Mesendoderm (in vitro differentiated cells): ENCODE data around the gene RAB3D.
"Not testable (repeated sequence)": the region's sequence is repeated elsewhere in the genome, so short reads cannot be mapped to it uniquely, and the experiment has no call there.

ENCODE experiments used
- DNase-seq: peaks from one replicate; pipeline ENCODE4 v3.0.0; 2013
- H2AK5ac ChIP-seq: 2 replicates; pipeline ENCODE4 v1.6.1; 2013; ENCODE audit warnings: low read length, inconsistent platforms
- H2BK120ac ChIP-seq: 2 replicates; pipeline ENCODE4 v1.6.1; 2013; ENCODE audit warnings: low read depth, mild to moderate bottlenecking, low read length, moderate library complexity, mixed read lengths
- H2BK15ac ChIP-seq: replicated peaks from 2 replicates; pipeline ENCODE4 v1.6.1; 2013; ENCODE audit warnings: low read depth, mild to moderate bottlenecking, moderate library complexity
- H2BK5ac ChIP-seq: 2 replicates; pipeline ENCODE4 v1.6.1; 2013; ENCODE audit warnings: low read length, inconsistent platforms
- H3K18ac ChIP-seq: 2 replicates; pipeline ENCODE4 v1.6.1; 2013; ENCODE audit warnings: mild to moderate bottlenecking, low read length, mixed read lengths
- H3K23ac ChIP-seq: one replicate; pipeline ENCODE4 v1.6.1; 2013; ENCODE audit warnings: low read length
- H3K27ac ChIP-seq: 2 replicates; pipeline ENCODE4 v1.5.1; 2013; ENCODE audit warnings: low read depth, mild to moderate bottlenecking, inconsistent platforms, low read length, moderate library complexity
- H3K27me3 ChIP-seq: 2 replicates; pipeline ENCODE4 v1.6.1; 2013; ENCODE audit warnings: low read length, control low read depth, mild to moderate bottlenecking, inconsistent platforms; ENCODE audit not compliant: insufficient read depth, poor library complexity
- H3K36me3 ChIP-seq: 2 replicates; pipeline ENCODE4 v1.6.1; 2013; ENCODE audit warnings: low read length, inconsistent platforms; ENCODE audit not compliant: control insufficient read depth, insufficient read depth
- H3K4ac ChIP-seq: one replicate; pipeline ENCODE4 v1.6.1; 2013; ENCODE audit warnings: low read depth, mild to moderate bottlenecking, low read length, moderate library complexity
- H3K4me1 ChIP-seq: 2 replicates; pipeline ENCODE4 v1.6.1; 2013; ENCODE audit warnings: low read depth, low read length, inconsistent platforms; ENCODE audit not compliant: control insufficient read depth
- H3K4me2 ChIP-seq: 2 replicates; pipeline ENCODE4 v1.6.1; 2013; ENCODE audit warnings: low read length
- H3K4me3 ChIP-seq: 2 replicates; pipeline ENCODE4 v1.5.1; 2013; ENCODE audit warnings: mild to moderate bottlenecking, low read length
- H3K56ac ChIP-seq: one replicate; pipeline ENCODE4 v1.6.1; 2013; ENCODE audit warnings: low read length
- H3K79me1 ChIP-seq: 2 replicates; pipeline ENCODE4 v1.6.1; 2013; ENCODE audit warnings: low read length, inconsistent platforms
- H3K79me2 ChIP-seq: 2 replicates; pipeline ENCODE4 v1.6.1; 2013; ENCODE audit warnings: mild to moderate bottlenecking, low read length; ENCODE audit not compliant: control insufficient read depth, insufficient read depth
- H3K9ac ChIP-seq: 2 replicates; pipeline ENCODE4 v1.6.1; 2013; ENCODE audit warnings: low read length, inconsistent platforms
- H4K5ac ChIP-seq: one replicate; pipeline ENCODE4 v1.6.1; 2013; ENCODE audit warnings: low read length
- H4K8ac ChIP-seq: one replicate; pipeline ENCODE4 v1.6.1; 2013; ENCODE audit warnings: low read depth, mild to moderate bottlenecking, control low read depth, low read length, moderate library complexity
- WGBS: extraction: QIAGEN DNeasy Blood & Tissue Kit; methylation state at CpG from one replicate; pipeline ENCODE4 v1.1.7; 2013; ENCODE audit warnings: low lambda C conversion rate, missing lambda C conversion rate; ENCODE audit not compliant: insufficient coverage; ENCODE audit errors: extremely low coverage; 5-methylcytosine and 5-hydroxymethylcytosine counted together

Gene RAB3D

DNA sequence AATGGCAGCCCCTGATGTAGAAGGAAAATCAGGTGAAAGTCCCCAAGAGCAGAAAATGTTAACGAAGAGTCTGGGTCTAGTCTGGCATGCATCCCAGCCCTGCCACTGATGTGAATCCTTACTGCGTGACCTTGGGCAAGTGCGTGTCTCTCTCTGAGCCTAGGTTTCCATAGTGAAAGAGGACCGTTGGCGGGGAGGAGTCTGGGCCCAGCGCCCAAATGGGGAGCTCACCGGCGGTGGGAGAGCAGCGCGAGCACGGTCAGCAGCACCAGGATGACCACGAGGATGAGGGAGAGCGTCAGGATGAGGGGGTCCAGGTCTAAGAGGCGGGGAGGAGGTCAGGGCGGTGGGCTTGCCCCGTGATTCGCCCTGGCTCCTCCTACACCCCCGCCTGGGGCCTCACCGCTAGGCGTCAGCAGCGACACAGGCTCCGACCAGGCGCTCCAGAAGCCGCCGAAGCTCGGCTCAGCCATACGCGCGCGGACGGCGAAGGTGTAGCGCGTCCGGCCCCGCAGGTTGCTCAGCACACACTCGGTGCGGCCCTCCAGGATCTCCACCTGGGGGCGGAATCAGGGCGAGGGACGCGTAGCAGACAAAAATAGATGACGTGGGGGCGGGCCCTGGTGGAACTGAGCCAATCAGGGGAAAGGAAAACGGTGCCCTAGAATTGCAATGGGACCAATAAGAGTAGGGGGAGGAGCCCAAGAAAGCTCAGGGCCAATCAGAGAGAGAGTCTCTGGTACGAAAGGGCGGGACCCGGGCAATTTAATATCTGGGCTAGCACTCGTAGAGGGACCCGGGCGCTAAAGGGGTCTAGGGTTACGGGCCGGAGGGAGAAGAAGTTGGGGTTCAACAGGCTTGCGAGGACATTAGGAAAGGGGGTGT, 41.4 kb upstream of the RAB3D start:
- Histone ChIP-seq H3K56ac (peak overlapping the region; percentile 88), H2AK5ac (no peak overlapping the region), H3K27me3 (no peaks in the 10 kb centered on the region), H4K8ac (no peak overlapping the region), H3K4me3 (peak overlapping the region; percentile 72), H3K4ac (no peak overlapping the region), H3K27ac (peak overlapping the region; percentile 34), H2BK120ac (no peak overlapping the region), H2BK15ac (no peak overlapping the region), H3K79me1 (no peaks in the 10 kb centered on the region), H3K79me2 (no peaks in the 10 kb centered on the region), H3K23ac (no peak overlapping the region), H3K4me1 (no peaks in the 10 kb centered on the region), H3K4me2 (peak overlapping the region; percentile 79), H3K9ac (peak overlapping the region; percentile 75), H4K5ac (no peak overlapping the region), H3K18ac (no peak overlapping the region), H2BK5ac (no peak overlapping the region), H3K36me3 (no peaks in the 10 kb centered on the region)
- no CpG with 5 or more reads among the region's 54 CpGs for WGBS
- DNase-seq, result peak; percentile 100

DNA sequence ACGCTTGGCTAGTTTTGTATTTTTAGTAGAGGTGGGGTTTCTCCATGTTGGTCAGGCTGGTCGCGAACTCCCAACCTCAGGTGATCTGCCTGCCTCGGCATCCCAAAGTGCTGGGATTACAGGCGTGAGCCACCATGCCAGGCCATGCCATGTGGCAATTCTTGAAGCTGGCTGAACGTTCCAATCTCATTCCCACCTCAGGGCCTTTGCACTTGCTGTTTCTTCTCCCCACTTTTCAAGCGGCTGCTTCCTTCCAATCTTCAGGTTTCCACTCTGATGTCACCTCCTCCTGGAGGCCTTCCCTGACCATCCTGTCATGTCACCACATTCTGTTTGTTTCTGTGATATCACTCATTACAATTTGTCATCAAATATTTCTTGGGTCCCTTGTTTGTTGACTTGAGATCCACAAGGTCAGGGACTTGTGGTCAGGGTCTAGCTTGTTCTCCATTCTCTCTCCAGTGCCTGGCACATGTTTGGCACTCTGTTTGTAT, 40.4 kb upstream of the RAB3D start:
- Histone ChIP-seq H3K4me2 (no peak overlapping the region), H2BK15ac (no peak overlapping the region), H3K27ac (no peak overlapping the region), H3K79me2 (no peaks in the 10 kb centered on the region), H3K18ac (no peak overlapping the region), H4K8ac (no peak overlapping the region), H3K4me3 (no peak overlapping the region), H3K23ac (no peak overlapping the region), H2BK120ac (no peak overlapping the region), H3K4ac (no peak overlapping the region), H3K9ac (no peak overlapping the region), H3K56ac (no peak overlapping the region), H2BK5ac (no peak overlapping the region), H3K4me1 (no peaks in the 10 kb centered on the region), H4K5ac (no peak overlapping the region), H3K36me3 (no peaks in the 10 kb centered on the region), H3K79me1 (no peaks in the 10 kb centered on the region), H2AK5ac (no peak overlapping the region), H3K27me3 (no peaks in the 10 kb centered on the region)
- no CpG with 5 or more reads among the region's 7 CpGs for WGBS
- no peak for DNase-seq

DNA sequence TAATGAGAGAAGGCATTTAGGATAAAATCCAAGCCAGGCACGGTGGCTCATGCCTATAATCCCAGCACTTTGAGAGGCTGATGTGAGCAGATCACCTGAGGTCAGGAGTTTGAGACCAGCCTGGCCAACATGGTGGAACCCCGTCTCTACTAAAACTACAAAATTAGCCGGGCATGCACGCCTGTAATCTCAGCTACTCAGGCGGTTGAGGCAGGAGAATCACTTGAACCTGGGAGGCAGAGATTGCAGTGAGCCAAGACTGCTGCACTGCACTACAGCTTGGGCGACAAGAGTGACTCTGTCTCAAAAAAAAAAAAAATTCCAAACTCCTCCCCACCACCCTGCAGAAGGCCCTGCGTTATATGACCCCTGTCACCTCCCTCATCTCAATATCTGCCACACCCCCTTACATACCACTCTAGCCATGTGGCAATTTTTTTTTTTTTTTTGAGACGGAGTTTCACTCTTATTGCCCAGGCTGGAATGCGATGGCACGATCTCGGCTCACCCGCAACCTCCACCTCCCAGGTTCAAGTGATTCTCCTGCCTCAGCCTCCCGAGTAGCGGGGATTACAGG, 39.9 kb upstream of the RAB3D start:
- H4K8ac ChIP-seq, H3K4me1 ChIP-seq, H3K27me3 ChIP-seq, DNase-seq, H3K4me2 ChIP-seq, H2AK5ac ChIP-seq, H3K4me3 ChIP-seq, H3K56ac ChIP-seq, H2BK120ac ChIP-seq, H3K18ac ChIP-seq, H2BK15ac ChIP-seq, H3K9ac ChIP-seq, H3K36me3 ChIP-seq, H3K27ac ChIP-seq, H3K79me1 ChIP-seq, H3K23ac ChIP-seq, H2BK5ac ChIP-seq, H3K4ac ChIP-seq, H3K79me2 ChIP-seq, H4K5ac ChIP-seq: not testable (repeated sequence)
- no CpG with 5 or more reads among the region's 14 CpGs for WGBS

DNA sequence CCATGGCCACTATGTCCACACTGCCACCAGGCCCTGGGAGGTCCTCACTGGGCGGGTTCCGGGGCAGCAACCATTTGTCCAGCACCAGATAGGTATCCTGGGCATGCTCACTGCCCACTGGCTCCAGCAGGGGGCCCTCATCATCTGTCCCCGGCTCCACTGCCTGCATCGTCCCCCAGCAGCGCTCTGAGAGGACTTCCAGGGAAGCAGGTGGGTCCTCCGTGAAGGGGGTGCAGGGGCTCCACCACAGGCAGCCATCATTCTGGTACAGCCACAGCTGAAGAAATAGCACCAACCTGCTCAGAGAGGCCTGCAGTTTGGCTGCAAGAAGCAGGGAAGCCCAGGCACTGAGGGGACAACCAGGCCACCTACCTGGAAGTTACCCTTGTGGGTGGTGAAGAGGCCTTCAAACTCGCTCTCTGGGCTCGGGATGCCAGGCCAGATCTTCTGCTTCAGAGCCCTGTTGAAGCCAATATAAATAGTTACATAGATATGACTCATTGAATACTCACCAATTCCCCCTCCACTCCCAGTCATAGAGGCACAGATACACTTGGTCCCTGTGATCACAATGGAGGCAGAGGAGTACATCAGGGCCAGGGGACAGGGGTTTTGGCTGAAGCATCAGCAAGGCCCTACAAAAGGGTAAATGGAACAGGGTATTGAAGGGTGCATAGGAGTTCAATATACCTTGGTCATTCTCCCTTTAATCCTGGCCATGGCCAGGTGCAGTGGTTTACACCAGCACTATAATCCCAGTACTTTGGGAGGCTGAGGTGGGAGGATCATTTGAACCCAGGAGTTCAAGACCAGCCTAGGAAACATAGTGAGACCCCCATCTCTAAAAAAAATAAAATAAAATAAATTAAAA, 39.1 kb upstream of the RAB3D start:
- H3K36me3 ChIP-seq, result no peaks in the 10 kb centered on the region
- H3K79me2 ChIP-seq, result no peaks in the 10 kb centered on the region
- no peak overlapping the region for H2BK5ac ChIP-seq
- H3K4me3 ChIP-seq, result no peak overlapping the region
- no peaks in the 10 kb centered on the region for H3K79me1 ChIP-seq
- H3K9ac ChIP-seq, result no peak overlapping the region
- no peak overlapping the region for H3K23ac ChIP-seq
- H3K4ac ChIP-seq, result no peak overlapping the region
- no peak overlapping the region for H3K4me2 ChIP-seq
- H3K27me3 ChIP-seq, result no peaks in the 10 kb centered on the region
- DNase-seq, result peak; percentile 75
- H2AK5ac ChIP-seq, result no peak overlapping the region
- H2BK120ac ChIP-seq, result no peak overlapping the region
- no peak overlapping the region for H3K27ac ChIP-seq
- H3K56ac ChIP-seq, result peak overlapping the region; percentile 5
- no peak overlapping the region for H4K5ac ChIP-seq
- no CpG with 5 or more reads among the region's 8 CpGs for WGBS
- H4K8ac ChIP-seq, result no peak overlapping the region
- no peak overlapping the region for H2BK15ac ChIP-seq
- H3K4me1 ChIP-seq, result no peaks in the 10 kb centered on the region
- H3K18ac ChIP-seq, result no peak overlapping the region

DNA sequence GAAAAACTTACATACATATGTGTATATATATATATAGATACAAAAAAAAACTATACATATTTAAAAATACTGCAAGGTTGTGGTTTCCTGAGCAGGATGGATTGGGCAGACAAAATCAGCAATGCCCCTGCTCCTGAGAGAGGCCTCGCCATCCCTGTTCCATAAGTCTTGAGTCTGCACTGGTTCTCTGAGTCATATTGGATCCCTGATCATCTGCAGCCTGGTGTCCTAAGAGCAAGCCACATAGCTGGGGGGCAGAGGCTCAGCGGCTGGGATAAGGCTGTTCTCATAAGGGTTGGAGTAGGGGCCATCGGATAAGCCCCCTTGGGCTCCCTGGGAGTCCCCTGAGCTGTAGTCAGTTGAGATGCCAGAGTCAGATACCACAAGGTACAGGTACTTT, 38.3 kb upstream of the RAB3D start:
- Histone ChIP-seq H3K4me3 (no peak overlapping the region), H3K4ac (no peak overlapping the region), H3K27me3 (no peaks in the 10 kb centered on the region), H3K79me2 (no peaks in the 10 kb centered on the region), H3K9ac (no peak overlapping the region), H3K56ac (no peak overlapping the region), H3K4me2 (no peak overlapping the region), H3K18ac (no peak overlapping the region), H3K36me3 (no peaks in the 10 kb centered on the region), H3K4me1 (no peaks in the 10 kb centered on the region), H3K27ac (no peak overlapping the region), H3K23ac (no peak overlapping the region), H2BK120ac (no peak overlapping the region), H4K8ac (no peak overlapping the region), H3K79me1 (no peaks in the 10 kb centered on the region), H2BK5ac (no peak overlapping the region), H2AK5ac (no peak overlapping the region), H4K5ac (no peak overlapping the region), H2BK15ac (no peak overlapping the region)
- DNase-seq, result no peak
- WGBS, result no CpG with 5 or more reads among the region's 3 CpGs
